GM18499 (cell line): ENCODE measurements around the gene ZNF528.

Source experiments
- ATAC-seq: cut with Tn5 transposase; IDR thresholded peaks from one replicate; pipeline ENCODE4 v1.9.1; 2021; ENCODE audit warnings: moderate number of reproducible peaks; ENCODE audit not compliant: insufficient read depth, unreplicated experiment

The ZNF528 gene

GRCh38 chr19:52397310-52398080, at the start of gene ZNF528:
TSS of gene ZNF528 (plus strand) at chr19:52397849. CDS start at chr19:52402014, 4,165 bp downstream.
- ATAC-seq, result no peak

DNA sequence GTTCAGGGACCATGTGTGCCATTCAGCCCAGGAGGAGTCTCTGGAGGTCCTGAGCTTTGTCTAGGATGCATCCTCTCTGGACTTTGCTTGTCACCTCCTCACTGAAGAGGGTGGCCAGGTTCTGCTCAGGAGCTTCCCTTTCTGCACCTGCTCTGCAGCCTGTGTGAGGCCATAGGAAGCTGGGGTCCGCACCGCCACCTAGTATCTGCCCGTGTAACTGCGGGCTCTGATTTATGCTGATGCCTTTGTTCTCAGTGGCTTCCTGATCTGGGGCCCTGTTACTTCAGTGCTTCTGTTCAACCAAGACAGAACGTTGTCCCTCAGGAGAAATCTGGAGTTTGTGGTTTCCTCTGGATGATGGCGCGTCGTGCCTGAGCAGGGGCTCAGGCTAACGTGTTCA, 46.1 kb upstream of the ZNF528 start:
- ATAC-seq, result no peak

DNA sequence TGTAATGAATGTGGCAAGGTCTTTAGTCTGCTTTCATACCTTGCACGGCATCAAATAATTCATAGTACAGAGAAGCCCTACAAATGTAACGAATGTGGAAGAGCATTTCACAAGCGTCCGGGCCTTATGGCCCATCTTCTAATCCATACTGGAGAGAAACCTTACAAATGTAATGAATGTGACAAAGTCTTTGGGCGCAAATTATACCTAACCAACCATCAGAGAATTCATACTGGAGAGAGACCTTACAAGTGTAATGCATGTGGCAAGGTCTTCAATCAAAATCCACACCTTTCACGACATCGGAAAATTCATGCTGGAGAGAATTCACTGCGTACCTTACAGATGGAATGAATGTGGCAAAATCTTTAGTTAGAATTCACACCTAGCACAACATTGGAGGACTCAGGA, 31.2 kb upstream of the ZNF528 start:
- no peak for ATAC-seq

DNA sequence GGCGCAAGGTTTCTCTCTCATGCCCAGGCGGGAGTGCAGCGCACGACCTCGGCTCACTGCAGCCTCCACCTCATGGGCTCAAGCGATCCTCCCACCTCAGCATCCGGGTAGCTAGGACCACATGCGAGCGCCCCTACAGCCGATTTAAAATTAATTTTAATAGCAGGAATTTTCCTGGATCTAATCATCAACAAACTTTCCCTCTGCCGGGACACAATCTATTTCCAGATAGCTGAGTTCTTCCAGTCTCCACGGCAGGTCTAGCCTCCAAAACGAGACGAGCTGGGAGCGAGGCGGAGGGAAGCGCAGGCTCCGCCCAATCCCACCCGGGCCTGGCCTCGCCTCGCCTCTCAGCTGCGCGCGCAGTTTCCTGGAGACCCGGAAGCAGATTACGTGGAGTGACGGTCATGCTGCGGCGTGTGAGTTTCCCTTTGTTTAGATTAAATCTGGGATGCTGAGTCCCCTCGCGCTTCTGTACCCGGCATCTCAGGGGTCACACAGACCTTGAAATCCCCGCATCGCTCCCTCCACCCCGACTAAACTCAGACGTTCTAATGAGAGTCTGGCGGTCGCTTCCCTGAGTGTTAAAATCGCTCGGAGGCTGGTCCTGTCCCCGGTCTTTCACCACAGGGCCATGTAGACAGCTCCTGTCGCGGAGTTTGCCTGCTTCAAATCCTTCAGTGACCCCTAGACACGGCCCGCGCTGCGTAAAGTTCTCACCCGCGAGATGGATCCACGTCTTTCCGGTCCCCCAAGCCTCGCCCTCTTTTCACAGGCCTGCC, 27.9 kb upstream of the ZNF528 start, which contains the start of gene ZNF880:
ZNF880 (plus strand) TSS at position 365 of the 782 bp plus-strand sequence; CDS start at position 408, 43 bp downstream.
- no peak for ATAC-seq

DNA sequence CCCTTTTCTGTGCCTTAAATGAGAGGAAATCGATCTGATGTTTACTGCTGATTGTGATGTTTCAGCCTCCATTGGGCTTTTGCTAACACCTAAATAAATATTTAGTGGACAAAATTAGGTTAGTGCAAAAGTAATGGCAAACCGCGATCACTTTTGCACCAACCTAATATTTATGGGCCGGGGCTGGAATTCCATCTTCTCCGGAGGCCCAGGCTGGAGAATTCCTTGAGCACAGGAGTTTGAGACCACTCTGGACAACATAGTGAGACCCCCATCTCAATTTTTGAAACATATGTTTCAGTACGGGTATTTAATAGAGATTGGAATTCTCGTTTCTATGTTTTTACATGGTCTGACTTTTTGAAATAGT, 27.3 kb upstream of the ZNF528 start:
- no peak for ATAC-seq

DNA sequence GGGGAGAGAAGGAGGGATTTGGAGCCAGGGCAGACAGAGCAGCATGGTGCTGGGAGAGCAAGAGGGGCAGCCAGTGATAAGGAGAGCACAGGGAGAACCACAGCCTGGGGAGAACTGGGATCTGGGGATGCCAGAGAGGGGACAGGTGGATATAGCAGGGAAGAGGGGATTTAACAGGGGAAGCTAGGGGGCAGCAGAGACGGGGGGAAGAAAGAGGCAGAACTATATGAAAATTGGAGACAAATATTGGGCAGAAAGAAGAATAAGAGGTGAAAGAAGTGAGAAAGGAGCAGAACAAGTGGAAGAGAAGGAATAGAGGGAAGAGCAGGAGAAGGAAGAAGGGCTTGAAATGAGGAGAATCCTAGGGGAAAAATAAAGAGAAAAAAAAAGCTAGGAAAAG, 6.5 kb upstream of the ZNF528 start:
- ATAC-seq, result no peak

- no peak for ATAC-seq
These were observed 412 bp downstream of the ZNF528 start for GRCh38 chr19:52398081-52398441.

DNA sequence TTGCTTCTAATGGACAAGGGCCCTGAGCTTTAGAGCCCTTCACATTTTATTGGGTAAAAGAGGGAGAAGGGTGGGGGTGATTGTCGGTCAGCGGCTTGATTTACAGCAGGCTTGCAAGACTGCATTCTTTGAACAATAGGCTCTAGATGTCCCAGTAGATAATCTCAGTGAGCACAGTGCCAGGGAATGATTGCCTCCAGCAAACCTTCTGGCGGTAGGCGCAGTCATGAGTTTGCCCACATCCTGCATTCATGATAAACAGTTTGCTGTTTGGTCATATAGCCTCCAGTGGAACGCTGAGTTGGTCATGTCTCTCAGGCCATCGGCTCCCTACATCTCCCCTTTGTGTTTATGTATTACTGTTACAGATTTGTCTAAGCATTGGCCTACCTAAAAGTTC, 12.6 kb downstream of the ZNF528 start:
- ATAC-seq, result no peak

- no peak for ATAC-seq
These were observed 18.1 kb downstream of the ZNF528 start for GRCh38 chr19:52415711-52416110.

DNA sequence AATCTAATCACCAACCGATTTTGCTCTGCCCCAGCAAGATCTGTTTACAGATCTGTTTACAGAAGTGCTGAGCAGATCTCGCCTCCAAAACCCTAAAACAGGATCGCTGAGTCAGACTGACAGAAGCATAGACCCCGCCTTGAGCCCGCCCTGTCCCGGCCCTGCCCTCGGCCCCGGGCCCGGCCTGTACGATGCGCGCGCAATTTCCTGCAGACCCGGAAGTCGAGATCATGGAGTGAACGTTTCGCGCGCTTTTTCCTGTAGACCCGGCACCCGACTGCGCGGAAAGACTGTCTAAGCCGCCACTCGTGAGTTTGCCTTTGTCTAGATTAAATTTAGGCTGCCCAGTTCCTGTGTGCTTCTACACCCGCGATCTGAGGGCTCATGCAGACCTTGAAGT, 31.3 kb downstream of the ZNF528 start, which contains the start of gene ZNF534:
ZNF534 (plus strand) TSS at position 212 of the 400 bp plus-strand sequence. CDS start 2,327 bp downstream, outside the sequence.
- no peak for ATAC-seq

DNA sequence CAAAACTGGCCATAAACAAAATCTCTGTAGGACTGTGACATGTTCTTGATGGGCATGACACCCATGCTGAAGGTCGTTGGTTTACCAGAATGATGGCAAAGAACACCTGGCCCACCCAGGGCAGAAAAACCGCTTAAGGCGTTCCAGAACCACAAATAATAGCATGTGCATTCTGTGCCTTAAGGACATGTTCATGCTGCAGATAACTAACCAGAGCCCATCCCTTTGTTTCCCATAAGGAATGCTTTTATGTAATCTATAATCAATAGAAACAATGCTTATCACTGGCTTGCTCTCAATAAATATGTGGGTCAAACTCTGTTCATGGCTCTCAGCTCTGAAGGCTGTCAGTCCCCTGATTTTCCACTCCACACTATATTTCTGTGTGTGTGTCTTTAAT, 44.5 kb downstream of the ZNF528 start:
- no peak for ATAC-seq

GRCh38 chr19:52444506-52444905, 46.9 kb downstream of the ZNF528 start:
- ATAC-seq, result no peak

DNA sequence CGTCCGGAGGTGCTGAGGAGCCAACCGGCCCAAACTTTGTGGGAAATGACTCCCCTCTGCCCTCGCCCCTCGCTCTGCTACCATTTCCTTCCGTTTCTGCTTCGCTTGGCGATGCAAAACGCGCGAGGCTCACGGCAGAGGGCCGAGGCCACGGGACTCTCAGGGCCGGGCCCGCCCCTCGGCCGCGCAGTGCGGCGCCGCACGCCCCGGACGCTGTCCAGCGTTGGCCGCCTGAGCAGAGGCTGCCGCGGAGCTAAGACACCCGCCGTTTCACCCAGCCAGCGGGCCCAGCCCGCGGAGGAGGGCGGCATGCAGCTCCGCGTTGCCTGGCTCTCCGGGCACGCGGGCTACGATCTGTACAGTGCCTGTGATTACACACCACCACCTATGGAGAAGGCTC, 53.6 kb downstream of the ZNF528 start:
- no peak for ATAC-seq

DNA sequence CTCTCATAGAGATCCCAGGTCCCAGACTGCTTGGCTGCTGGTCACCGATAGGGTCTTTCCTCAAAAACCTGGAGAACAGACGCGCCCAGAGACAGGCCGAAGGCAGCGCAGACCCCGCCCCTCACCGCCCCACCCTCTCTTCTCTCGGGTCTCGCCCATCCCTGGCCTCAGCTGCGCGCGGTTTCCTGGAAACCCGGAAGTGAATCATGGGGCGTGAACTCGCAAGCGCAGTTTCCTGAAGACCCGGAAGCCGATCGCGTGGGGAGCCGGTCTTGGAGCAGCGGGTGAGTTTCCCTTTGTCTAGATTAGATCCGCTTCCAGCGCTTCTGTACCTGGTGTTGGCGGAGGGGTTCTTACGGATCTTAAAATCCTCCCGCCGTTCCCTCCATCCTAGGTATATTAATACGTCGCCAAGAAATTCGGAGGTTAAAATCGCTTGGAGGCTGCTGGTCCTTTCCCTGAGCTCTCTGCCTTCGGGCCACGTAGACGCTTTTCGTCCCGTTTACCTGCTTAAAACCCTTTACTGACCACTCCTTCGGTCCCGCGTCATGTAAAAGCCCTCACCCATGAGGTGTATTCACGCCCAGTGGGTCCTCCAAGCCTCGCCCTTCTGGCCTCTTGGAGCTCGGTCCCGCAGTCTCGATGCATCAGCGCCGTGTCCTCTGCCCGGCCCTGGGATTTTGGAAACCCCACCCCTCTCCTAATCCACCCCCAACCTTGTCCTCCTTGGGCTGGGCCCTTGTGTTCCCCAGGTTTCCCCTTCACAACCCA, 55.9 kb downstream of the ZNF528 start, which contains the start of gene ZNF578:
ZNF578 (plus strand) TSS at position 230 of the 771 bp plus-strand sequence. CDS start 48,293 bp downstream, outside the sequence.
- no peak for ATAC-seq

- no peak for ATAC-seq
These were observed 67.3 kb downstream of the ZNF528 start for GRCh38 chr19:52464798-52465470.
